IMR-90 (cell line): ENCODE data around the gene RHOBTB1.

Source experiments
- CEBPB ChIP-seq: IDR thresholded peaks from 2 replicates; pipeline ENCODE4 v1.6.1; 2012; ENCODE audit warnings: low read depth, low read length, improper control_type of control experiment
- ELK1 ChIP-seq: fragments of 150-350 bp; IDR thresholded peaks from 2 replicates; pipeline ENCODE4 v1.6.1; 2016; ENCODE audit warnings: low read depth, mild to moderate bottlenecking, low read length, moderate library complexity, borderline replicate concordance
- FOS ChIP-seq: fragments of 150-350 bp; IDR thresholded peaks from 2 replicates; pipeline ENCODE4 v1.6.1; 2016; ENCODE audit warnings: low read depth, low read length
- MAFK ChIP-seq: IDR thresholded peaks from 2 replicates; pipeline ENCODE4 v1.6.1; 2012; ENCODE audit warnings: low read depth, low read length, improper control_type of control experiment
- MXI1 ChIP-seq: IDR thresholded peaks from 2 replicates; pipeline ENCODE4 v1.6.1; 2012; ENCODE audit warnings: low read depth, mild to moderate bottlenecking, low read length, moderate library complexity, borderline replicate concordance
- POLR2A ChIP-seq: IDR thresholded peaks from 2 replicates; pipeline ENCODE4 v1.6.1; 2012; ENCODE audit warnings: mild to moderate bottlenecking, low read depth, low read length
- RAD21 ChIP-seq: IDR thresholded peaks from 2 replicates; pipeline ENCODE4 v1.6.1; 2012; ENCODE audit warnings: low read length, improper control_type of control experiment
- SMC3 ChIP-seq: fragments of 150-350 bp; IDR thresholded peaks from 2 replicates; pipeline ENCODE4 v1.6.1; 2016; ENCODE audit warnings: low read depth, mild to moderate bottlenecking, antibody characterized with exemption, low read length, moderate library complexity
- TF ChIP-seq, protein P1 (sequence below): conservative IDR thresholded peaks from 2 replicates; pipeline ENCODE4 v1.5.1; 2012; ENCODE audit warnings: mild to moderate bottlenecking, low read depth, low read length, improper control_type of control experiment
- TF ChIP-seq, protein P2 (sequence below): fragments of 150-350 bp; IDR thresholded peaks from 2 replicates; pipeline ENCODE4 v1.6.1; 2017; ENCODE audit warnings: mild to moderate bottlenecking, antibody characterized with exemption, low read length, low read depth

DNA sequence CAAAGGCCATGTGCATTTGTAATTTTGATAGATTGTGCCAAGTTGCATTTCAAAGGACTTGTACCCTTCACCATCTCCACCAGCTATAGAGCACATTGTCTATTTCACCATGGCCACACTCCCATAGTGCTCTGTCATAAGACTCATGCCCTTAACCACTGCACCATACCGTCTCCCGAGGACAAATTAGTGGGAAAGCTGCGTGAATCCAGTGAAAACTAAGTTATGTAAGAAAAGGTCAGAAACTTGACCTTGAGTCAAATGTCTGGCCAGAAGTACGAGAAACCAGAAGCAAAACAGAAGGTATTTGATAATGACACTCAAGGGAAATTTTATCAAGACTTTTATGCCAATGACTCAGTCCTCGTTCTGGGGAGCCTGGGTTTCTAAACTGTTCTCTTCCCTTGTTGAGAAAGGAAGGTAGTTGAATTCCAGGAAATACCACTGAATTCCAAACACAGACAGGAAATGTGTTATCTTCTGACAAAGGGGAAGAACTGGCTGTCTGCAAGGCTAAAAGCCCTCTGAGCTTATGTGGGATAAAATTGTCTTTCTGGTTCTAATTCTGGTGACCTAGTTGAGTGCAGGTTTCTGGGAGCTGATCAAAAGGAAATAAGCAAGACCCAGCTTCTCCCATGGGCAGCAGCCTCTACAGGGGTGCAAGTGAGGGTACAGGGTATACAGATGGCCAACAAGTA is 116.0 kb downstream of the RHOBTB1 start:
- TF ChIP-seq FOS (no peak), POLR2A (no peak), SMC3 (no peak), ELK1 (no peak), CEBPB (no peak), MAFK (no peak), RAD21 (no peak), MXI1 (no peak)
- TF ChIP-seq, protein P1, sequence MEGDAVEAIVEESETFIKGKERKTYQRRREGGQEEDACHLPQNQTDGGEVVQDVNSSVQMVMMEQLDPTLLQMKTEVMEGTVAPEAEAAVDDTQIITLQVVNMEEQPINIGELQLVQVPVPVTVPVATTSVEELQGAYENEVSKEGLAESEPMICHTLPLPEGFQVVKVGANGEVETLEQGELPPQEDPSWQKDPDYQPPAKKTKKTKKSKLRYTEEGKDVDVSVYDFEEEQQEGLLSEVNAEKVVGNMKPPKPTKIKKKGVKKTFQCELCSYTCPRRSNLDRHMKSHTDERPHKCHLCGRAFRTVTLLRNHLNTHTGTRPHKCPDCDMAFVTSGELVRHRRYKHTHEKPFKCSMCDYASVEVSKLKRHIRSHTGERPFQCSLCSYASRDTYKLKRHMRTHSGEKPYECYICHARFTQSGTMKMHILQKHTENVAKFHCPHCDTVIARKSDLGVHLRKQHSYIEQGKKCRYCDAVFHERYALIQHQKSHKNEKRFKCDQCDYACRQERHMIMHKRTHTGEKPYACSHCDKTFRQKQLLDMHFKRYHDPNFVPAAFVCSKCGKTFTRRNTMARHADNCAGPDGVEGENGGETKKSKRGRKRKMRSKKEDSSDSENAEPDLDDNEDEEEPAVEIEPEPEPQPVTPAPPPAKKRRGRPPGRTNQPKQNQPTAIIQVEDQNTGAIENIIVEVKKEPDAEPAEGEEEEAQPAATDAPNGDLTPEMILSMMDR, result no peak
- TF ChIP-seq, protein P2, sequence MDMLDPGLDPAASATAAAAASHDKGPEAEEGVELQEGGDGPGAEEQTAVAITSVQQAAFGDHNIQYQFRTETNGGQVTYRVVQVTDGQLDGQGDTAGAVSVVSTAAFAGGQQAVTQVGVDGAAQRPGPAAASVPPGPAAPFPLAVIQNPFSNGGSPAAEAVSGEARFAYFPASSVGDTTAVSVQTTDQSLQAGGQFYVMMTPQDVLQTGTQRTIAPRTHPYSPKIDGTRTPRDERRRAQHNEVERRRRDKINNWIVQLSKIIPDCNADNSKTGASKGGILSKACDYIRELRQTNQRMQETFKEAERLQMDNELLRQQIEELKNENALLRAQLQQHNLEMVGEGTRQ, result no peak
